KOPT-K1 (cell line): ENCODE results near the gene SERTAD4.
"Not testable (repeated sequence)": the region's sequence is repeated elsewhere in the genome, so short reads cannot be mapped to it uniquely, and the experiment has no call there.

Experiments
- H3K27ac ChIP-seq: fragments of 200-600 bp; sonication (generic); 2 replicates; pipeline ENCODE4 v1.5.1; 2016; ENCODE audit warnings: antibody characterized with exemption, mild to moderate bottlenecking, low read depth, low read length; ENCODE audit not compliant: poor library complexity, severe bottlenecking
- H3K36me3 ChIP-seq: fragments of 200-600 bp; sonication (generic); 2 replicates; pipeline ENCODE4 v1.5.1; 2017; ENCODE audit warnings: antibody characterized with exemption, mild to moderate bottlenecking, low read length, moderate library complexity; ENCODE audit not compliant: insufficient read depth
- H3K9me3 ChIP-seq: fragments of 200-600 bp; sonication (generic); 2 replicates; pipeline ENCODE4 v1.5.1; 2017; ENCODE audit warnings: antibody characterized with exemption, low read length, mild to moderate bottlenecking; ENCODE audit not compliant: insufficient read depth, poor library complexity, severe bottlenecking

Gene SERTAD4

DNA sequence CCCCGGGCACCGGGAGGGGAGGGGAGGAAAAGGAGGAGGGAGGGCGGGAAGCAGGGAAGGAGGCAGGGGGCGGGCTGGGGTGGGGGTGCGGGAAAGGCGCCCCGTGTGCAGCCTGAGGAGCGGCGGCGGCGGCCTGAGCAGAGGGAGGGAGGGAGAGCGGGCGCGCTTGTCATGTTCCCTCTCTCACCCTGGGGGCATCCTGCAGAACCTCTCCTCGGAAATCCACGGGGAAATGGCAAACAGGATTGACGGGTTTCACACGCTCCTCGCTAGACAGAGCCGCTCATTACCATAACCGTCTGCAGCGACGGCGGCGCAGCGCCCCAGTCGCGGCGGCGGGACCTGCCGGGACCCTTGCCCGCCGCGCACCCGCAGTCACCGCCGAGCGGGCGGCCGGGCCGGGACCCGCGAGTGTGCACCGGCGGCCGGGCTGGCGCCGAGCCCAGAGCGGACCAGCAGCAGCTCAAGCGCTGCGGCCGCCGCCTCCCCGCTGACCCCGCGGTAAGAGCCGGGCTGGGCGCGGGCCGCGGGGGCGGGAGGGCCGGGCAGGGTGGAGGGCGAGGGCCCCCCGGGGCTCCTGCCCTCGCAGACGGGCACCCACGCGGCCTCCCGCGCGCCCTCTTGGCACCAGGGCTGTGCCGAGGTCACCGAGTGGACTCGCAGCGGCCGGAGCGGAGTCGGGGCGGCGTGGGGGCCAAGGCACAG is at the start of gene SERTAD4:
Gene SERTAD4, plus strand, starts transcription at position 286 of the 705 bp plus-strand sequence. CDS start 5,165 bp downstream, outside the sequence.
- H3K27ac ChIP-seq, result no peak within 1 kb of the TSS
- no peaks in the 10 kb centered on the region for H3K9me3 ChIP-seq
- no peaks in the 10 kb centered on the region for H3K36me3 ChIP-seq

DNA sequence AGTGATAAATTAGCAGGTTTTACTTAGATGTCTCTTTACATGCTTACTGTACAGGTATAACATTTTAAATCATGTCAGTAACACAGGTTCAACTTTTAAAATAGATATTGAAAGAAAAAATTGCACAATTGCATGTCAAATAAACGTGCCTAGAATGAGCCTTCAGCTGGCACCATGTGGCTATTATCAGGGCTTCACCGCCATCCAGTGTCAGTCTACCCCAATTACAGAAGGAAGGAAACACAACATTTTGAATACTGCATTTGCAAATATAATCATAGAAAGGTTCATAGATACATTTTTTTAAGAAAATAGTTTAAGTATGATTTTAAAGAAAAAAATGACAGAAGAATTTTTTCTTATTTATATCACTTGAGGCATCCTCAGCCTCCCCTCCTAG is 47.5 kb upstream of the SERTAD4 start:
- Histone ChIP-seq H3K9me3 (no peaks in the 10 kb centered on the region), H3K36me3 (no peaks in the 10 kb centered on the region), H3K27ac (no peak overlapping the region)

GRCh38 chr1:210187849-210188606 is 44.6 kb upstream of the SERTAD4 start:
- H3K9me3 ChIP-seq, H3K27ac ChIP-seq, H3K36me3 ChIP-seq: not testable (repeated sequence)

DNA sequence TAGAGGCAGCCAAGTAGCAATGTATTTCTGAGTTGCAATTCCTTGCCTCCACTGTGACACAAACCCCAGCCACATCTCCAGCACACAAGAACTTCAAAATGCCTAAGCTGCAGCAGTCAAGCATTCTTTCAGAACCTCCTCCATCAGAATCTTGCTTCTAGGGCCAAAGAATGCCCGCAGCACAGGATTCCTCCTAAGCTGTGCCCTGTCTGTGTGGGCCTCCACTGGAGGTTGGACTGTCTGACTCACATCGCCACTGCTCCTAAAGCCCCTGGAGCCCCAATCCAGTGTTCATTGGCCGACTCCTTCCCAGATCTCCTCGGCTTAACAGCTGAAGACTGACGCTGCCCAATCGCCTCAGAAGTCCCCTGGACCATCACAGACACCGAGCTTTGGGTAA is 43.2 kb upstream of the SERTAD4 start:
- H3K36me3 ChIP-seq, result no peaks in the 10 kb centered on the region
- no peaks in the 10 kb centered on the region for H3K9me3 ChIP-seq
- H3K27ac ChIP-seq, result no peak overlapping the region

DNA sequence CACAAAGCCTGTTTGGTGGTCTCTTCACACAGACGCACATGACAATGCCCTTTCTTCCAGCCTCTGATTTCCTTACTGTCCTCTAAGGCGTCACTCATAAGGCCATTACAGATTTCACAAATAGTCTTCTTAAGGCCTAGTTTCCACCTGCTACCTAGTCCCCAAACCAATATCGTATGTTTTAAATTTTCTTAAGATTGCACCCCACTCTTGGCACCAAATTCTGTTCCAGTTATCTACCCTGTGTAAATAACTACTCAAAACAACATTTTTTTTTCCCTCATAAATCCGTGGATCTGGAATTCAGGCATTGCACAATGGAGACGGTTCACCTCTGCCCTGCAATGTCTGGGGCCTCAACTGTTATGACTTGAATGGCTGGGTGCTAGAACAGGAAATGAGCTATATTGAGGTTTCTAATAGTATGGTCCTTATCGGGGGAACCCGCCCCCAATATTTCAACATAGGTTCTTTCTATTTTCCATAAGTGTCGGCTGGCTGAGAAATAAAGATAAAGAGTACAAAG is 36.9 kb upstream of the SERTAD4 start:
- Histone ChIP-seq H3K27ac (no peak overlapping the region), H3K9me3 (peaks cover 12% of the 10 kb centered on the region), H3K36me3 (no peaks in the 10 kb centered on the region)

DNA sequence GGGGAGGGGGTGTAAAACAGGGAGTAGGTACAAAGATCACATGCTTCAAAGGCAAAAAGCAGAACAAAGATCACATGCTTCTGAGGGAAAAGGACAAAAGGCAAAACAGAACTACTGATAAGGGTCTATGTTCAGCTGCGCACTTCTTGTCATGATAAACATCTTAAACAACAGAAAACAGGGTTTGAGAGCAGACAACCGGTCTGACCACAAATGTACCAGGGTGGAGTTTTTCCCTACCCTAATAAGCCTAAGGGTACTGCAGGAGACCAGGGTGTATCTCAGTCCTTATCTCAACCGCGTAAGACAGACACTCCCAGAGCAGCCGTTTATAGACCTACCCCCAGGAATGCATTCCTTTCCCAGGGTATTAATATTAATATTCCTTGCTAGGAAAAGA is 36.3 kb upstream of the SERTAD4 start:
- not testable (repeated sequence) for H3K36me3 ChIP-seq
- H3K9me3 ChIP-seq, result peaks cover 12% of the 10 kb centered on the region

GRCh38 chr1:210198840-210199239 is 33.8 kb upstream of the SERTAD4 start:
- Histone ChIP-seq H3K9me3 (peaks cover 12% of the 10 kb centered on the region), H3K27ac (no peak overlapping the region), H3K36me3 (no peaks in the 10 kb centered on the region)

More for the DNA sequence above, 36.3 kb upstream of the SERTAD4 start:
- H3K27ac ChIP-seq, result not testable (repeated sequence)

DNA sequence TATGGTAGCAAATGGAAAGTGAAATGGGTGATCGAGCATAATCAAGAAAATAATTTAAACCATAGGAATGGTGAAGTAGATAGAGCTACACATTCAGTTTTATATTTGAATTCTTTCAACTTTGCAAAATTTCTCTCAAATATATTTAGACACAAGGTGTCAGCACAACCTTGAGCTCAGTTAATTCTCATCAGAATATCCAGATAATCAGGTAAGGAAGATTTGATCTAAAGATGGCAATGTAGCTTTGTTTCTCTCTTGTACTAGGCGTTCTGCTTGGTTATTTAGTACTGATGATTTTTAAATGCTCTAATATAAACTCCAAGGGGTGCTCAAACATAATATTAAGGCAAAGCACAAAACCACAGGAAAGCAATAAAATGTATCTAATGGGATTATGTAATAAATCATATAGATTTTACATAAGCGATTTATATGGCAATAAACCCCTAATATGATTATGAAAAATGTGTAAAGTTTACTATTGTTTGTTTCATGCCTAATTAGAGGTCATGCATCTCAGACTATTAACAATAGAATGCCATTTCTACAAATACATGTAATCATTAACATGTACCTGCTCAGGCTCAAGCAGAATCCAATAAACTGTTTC is 32.4 kb upstream of the SERTAD4 start:
- H3K9me3 ChIP-seq, result peaks cover 12% of the 10 kb centered on the region
- H3K27ac ChIP-seq, result no peak overlapping the region
- no peaks in the 10 kb centered on the region for H3K36me3 ChIP-seq

DNA sequence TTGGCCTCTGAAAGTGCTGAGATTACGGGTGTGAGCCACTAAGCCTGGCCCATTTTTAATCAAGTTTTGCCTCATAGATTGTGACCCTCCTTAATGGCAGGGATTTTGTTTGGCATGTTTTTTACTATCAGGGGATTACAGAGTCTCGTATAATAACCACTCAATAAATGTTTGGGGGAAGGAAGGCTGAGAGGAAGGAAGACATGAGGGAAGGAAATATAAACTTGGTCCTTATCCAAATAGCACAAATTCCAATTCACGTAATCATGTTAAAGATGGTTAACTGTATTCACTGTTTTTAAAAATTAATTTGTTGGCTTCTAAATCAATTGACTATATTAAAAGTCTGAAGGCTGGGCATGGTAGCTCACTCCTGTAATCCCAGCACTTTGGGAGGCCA is 30.9 kb upstream of the SERTAD4 start:
- Histone ChIP-seq H3K27ac (no peak overlapping the region), H3K36me3 (no peaks in the 10 kb centered on the region), H3K9me3 (no peaks in the 10 kb centered on the region)

- H3K36me3 ChIP-seq, result no peaks in the 10 kb centered on the region
- no peak overlapping the region for H3K27ac ChIP-seq
- no peaks in the 10 kb centered on the region for H3K9me3 ChIP-seq
Measured at GRCh38 chr1:210207597-210208450, 24.8 kb upstream of the SERTAD4 start.

DNA sequence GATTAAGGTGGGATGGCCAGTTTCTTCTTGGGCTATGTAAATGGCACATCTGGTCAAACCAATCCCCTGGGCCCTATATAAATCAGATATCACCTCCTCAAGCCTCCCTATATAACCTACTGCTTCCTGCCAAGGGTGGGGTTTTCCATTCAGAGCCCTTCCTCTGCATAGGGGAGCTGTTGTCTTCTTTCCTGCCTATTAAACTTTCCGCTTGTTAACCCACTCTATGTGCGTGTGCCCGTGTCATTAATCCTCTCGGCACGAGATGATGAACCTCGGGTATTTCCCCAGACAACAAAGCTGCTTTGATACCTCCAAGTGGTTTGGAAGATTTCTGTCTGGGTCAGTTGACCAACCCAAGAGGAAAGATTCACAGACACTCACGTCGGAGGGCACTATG is 19.3 kb upstream of the SERTAD4 start:
- no peaks in the 10 kb centered on the region for H3K36me3 ChIP-seq
- H3K9me3 ChIP-seq, result no peaks in the 10 kb centered on the region
- no peak overlapping the region for H3K27ac ChIP-seq

DNA sequence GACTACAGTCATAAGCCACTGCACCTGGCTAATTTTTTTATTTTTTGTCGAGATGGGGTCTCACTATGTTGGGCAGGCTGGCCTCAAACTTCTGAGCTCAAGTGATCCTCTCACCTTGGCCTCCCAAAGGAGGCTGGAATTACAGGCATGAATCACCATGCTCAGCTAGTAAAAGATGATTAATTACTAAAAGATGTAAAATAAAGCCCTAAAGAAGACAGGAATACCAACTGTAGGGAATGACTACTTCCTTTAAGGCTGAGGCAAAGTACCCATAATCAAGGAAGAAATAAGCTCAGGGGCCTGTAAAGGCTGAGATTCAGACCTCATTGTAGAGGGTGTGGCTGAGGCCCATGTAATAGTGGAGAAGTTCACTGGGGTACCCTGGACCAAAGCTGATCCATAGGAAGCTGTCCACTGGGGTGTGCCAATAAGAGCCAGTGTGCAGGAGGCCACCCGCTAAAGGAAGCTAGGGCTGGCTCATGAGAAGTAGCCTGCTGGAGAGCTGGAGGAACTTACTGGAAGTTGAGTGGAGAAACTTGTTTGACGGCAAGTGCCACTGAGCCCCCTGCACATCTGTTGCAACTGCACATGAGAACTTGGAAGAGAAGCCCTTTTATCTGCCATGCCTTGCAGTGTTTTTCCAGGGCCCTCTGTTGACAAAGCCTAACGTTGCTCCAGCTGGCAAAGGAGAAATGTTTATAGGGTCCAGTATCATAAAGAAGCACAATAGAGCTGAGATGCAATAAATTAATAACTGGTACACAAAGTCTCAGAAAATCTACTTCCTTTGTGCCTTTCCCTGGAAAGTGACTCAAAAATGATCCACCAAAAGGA is 17.8 kb upstream of the SERTAD4 start:
- Histone ChIP-seq H3K27ac (no peak overlapping the region), H3K36me3 (no peaks in the 10 kb centered on the region), H3K9me3 (no peaks in the 10 kb centered on the region)

- H3K9me3 ChIP-seq, result no peaks in the 10 kb centered on the region
- H3K27ac ChIP-seq, result no peak overlapping the region
- H3K36me3 ChIP-seq, result no peaks in the 10 kb centered on the region
Measured at GRCh38 chr1:210217482-210217881, 15.1 kb upstream of the SERTAD4 start.

- Histone ChIP-seq H3K27ac (no peak overlapping the region), H3K36me3 (no peaks in the 10 kb centered on the region)
Measured at GRCh38 chr1:210218047-210218446, 14.5 kb upstream of the SERTAD4 start.

More at GRCh38 chr1:210218047-210218446, 14.5 kb upstream of the SERTAD4 start:
- H3K9me3 ChIP-seq, result no peaks in the 10 kb centered on the region
